Measurements from ENCODE around the gene DIAPH1. TPM values are rescaled to one million over a fixed set of nuclear protein-coding genes. Genes with fewer than 3 reads are reported as not detected.
"Not testable (repeated sequence)": the region's sequence is repeated elsewhere in the genome, so short reads cannot be mapped to it uniquely, and the experiment has no call there.

DIAPH1 gene
- polyA plus RNA-seq, 3 donors from 2014 or later: 108 to 187 (median 123) TPM

DNA sequence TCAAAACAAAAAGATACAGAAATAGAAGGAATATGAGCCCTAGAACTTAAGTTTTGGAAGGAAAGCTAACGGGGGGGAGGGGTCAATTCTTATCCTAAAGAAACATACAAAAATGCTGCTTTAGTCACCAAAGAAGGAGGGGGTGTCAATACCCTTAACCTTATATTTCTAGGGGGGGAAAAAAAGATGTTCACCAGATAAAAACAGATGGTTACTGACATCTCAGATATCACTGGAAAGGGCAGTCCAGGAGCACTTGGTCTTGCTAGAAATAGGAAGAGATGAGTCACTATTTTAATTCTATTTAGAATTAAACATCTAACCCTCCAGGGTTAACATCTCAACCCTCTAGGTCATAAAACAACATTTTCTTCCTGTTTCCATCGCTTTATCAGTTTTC is 1.7 kb downstream of the DIAPH1 start:
- peaks cover 55 to 58% of the 10 kb centered on the region in 2 donors for H3K4me1 Mint-ChIP-seq
- peaks cover 12% of the 10 kb centered on the region in 3 donors for H3K36me3 Mint-ChIP-seq
- no peaks in the 10 kb centered on the region for H3K9me3 Mint-ChIP-seq
- peak overlapping the region; percentile 97 to 100 (median 100) for H3K4me3 Mint-ChIP-seq
- DNase-seq: no peak
- peak overlapping the region; percentile 93 to 100 (median 97) for H3K27ac Mint-ChIP-seq
- peaks cover 7 to 18% (median 9%) of the 10 kb centered on the region in 3 donors for H3K27me3 Mint-ChIP-seq (ENCODE audit: low read depth in 3 of 3)

DNA sequence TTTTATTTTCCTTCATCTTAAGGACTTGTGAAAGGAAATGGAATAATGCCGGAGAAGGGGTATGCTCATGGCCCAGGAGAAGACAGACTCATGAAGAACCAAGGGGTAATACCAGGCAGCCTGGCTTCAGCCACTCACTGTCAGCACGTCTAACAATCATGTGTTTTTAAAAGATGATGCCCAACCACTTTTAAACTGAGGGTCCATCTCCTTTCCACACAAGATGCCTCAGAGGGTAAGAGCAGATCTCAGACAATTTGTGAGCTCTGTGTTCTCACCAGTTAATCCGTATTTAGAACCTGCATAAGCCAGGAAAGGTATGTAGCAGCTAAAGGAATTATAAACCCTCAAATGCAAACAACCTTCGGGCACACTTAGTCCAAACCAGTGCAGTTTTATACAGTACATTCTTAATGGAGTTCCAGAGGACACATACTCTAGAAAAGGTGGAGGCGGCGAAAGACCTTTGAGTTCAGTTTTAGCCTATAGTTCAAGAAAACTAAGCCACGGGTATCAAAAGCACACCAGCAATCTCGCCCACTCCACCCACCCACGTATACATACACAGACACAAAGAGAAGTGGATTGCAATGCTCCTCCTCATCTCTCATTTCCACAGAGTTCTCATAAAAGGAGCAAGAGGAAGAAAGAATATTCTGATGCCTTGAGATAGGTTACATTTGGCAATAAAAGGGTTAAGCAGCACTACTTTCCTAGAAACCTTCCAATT is 2.6 kb downstream of the DIAPH1 start:
- H3K27ac Mint-ChIP-seq: peak overlapping the region; percentile 72 to 100 (median 97)
- H3K9me3 Mint-ChIP-seq: no peaks in the 10 kb centered on the region
- H3K27me3 Mint-ChIP-seq (ENCODE audit: low read depth in 3 of 3): peaks cover 7 to 18% (median 9%) of the 10 kb centered on the region in 3 donors
- no peak for DNase-seq
- H3K4me3 Mint-ChIP-seq: peak overlapping the region; percentile 97 to 100 (median 100)
- H3K4me1 Mint-ChIP-seq: peaks cover 64 to 66% of the 10 kb centered on the region in 2 donors
- peaks cover 3 to 9% (median 8%) of the 10 kb centered on the region in 3 donors for H3K36me3 Mint-ChIP-seq

DNA sequence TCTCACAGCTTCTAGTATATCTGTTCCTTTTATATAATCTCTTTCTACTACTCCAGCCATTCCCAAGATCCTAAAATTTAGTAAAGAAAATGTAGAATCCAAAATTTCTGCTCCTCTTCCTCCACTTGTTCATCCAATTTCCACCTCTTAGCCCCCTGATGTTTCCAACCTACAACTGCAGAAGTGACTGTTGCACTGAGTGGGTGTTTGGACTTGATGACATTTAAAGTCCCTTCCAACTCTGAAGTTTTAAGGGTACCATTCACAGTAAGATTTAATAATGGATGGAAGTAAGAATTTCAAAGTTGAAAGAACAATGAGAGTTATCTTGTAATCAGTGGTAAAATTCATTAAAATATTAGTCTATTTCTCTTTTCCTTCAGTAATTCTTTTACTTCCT is 5.5 kb downstream of the DIAPH1 start:
- Mint-ChIP-seq H3K4me3 (peak overlapping the region; percentile 9 to 65 (median 44)), H3K9me3 (no peaks in the 10 kb centered on the region), H3K27ac (peak overlapping the region; percentile 59 to 77 (median 69)), H3K36me3 (peaks cover 6 to 15% (median 12%) of the 10 kb centered on the region in 3 donors), H3K4me1 (peaks cover 88% of the 10 kb centered on the region in 2 donors), H3K27me3 (ENCODE audit: low read depth in 3 of 3) (peaks cover 4 to 8% (median 5%) of the 10 kb centered on the region in 3 donors)
- DNase-seq: no peak

DNA sequence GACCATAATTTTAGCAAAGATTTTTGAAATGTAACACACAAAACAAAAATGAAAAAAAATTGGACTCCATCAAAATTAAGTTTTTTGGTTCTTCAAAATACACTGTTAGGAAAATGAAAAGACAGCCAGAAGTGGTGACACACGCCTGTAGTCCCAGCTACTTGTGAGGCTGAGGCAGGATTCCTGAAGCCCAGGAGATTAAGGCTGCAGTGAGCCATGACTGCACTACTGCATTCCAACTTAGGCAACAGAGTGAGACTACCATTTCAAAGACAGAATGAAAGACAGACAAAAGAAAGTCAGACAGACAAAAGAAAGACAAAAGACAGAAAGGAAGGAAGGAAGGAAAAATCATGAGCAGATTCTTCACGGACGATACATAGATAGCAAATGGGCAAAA is 7.5 kb downstream of the DIAPH1 start:
- no peaks in the 10 kb centered on the region for H3K9me3 Mint-ChIP-seq
- peak overlapping the region; percentile 40 to 86 (median 67) for H3K27ac Mint-ChIP-seq
- H3K4me3 Mint-ChIP-seq: peak overlapping the region; percentile 7 to 61 (median 49)
- peaks cover 0 to 2% (median 0%) of the 10 kb centered on the region in 3 donors for H3K27me3 Mint-ChIP-seq (ENCODE audit: low read depth in 3 of 3)
- peaks cover 90 to 92% of the 10 kb centered on the region in 2 donors for H3K4me1 Mint-ChIP-seq
- peaks cover 8 to 20% (median 12%) of the 10 kb centered on the region in 3 donors for H3K36me3 Mint-ChIP-seq
- no peak for DNase-seq

DNA sequence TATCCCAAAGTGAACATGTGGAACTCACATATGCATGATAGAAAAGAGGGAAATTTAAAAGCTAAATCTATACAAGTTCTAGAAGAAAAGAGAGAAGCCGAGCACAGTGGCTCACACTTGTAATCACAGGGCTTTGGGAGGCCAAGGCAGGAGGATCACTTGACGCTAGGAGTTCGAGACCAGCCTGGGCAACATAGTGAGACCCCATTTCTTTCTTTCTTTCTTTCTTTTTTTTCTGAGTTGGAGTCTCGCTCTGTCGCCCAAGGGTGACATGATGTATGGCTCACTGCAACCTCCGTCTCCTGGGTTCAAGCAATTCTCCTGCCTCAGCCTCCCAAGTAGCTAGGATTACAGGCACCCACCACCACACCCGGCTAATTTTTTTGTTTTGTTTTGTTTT is 8.9 kb downstream of the DIAPH1 start:
- peak overlapping the region; percentile 35 to 85 (median 58) for H3K4me3 Mint-ChIP-seq
- H3K27me3 Mint-ChIP-seq (ENCODE audit: low read depth in 3 of 3); DNase-seq; H3K9me3 Mint-ChIP-seq: not testable (repeated sequence)
- H3K36me3 Mint-ChIP-seq: peaks cover 8 to 17% (median 8%) of the 10 kb centered on the region in 3 donors
- H3K4me1 Mint-ChIP-seq: peaks cover 91 to 95% of the 10 kb centered on the region in 2 donors
- H3K27ac Mint-ChIP-seq: peak overlapping the region; percentile 76 to 98 (median 92)

DNA sequence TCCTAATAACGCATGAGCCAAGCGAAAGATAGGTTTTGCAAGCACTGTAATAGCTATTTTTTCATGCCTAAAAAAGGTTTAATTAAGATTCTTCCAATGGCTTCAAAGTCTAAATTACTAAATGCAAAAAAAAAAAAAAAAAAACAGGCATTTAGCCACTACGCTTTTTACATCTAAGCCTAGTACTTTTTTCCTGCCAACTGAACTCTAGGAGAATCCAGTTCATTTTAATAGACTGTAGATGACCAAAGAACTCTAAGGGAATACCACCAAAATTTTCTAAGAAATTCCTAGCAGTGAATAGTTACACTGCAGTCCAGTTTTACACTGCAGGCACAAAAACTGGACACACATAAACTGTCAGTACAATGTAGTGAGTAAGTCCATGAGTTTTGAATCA is 9.8 kb downstream of the DIAPH1 start:
- DNase-seq: no peak
- H3K4me3 Mint-ChIP-seq: peak overlapping the region; percentile 15 to 85 (median 80)
- peaks cover 8 to 17% (median 8%) of the 10 kb centered on the region in 3 donors for H3K36me3 Mint-ChIP-seq
- H3K9me3 Mint-ChIP-seq: no peaks in the 10 kb centered on the region
- H3K27me3 Mint-ChIP-seq (ENCODE audit: low read depth in 3 of 3): peaks cover 2 to 10% (median 5%) of the 10 kb centered on the region in 3 donors
- peak overlapping the region; percentile 90 to 98 (median 96) for H3K27ac Mint-ChIP-seq
- H3K4me1 Mint-ChIP-seq: peaks cover 92 to 95% of the 10 kb centered on the region in 2 donors

DNA sequence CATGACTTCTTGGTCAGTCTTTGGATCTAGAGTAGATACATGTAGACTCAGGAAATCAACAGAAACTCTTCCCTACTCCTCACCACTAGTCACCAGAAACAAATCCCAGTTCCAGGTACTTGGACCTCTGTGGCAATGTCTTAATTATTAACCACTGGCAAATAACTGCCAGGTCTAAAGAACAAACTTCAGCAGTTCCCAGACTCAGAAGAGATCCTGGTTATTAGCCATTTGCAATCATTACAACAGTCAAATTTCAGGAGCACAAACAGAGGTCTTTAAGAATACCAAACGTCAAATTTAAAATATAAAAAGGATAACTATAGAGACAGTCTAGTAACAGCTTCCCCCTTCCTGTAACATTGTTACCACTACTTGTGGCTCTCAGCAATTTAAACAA is 10.2 kb downstream of the DIAPH1 start:
- H3K4me3 Mint-ChIP-seq: peak overlapping the region; percentile 46 to 85 (median 80)
- H3K4me1 Mint-ChIP-seq: peaks cover 92 to 95% of the 10 kb centered on the region in 2 donors
- H3K36me3 Mint-ChIP-seq: peaks cover 8 to 17% (median 8%) of the 10 kb centered on the region in 3 donors
- peak overlapping the region; percentile 90 to 98 (median 96) for H3K27ac Mint-ChIP-seq
- peaks cover 2 to 10% (median 5%) of the 10 kb centered on the region in 3 donors for H3K27me3 Mint-ChIP-seq (ENCODE audit: low read depth in 3 of 3)
- no peaks in the 10 kb centered on the region for H3K9me3 Mint-ChIP-seq
- DNase-seq: no peak

DNA sequence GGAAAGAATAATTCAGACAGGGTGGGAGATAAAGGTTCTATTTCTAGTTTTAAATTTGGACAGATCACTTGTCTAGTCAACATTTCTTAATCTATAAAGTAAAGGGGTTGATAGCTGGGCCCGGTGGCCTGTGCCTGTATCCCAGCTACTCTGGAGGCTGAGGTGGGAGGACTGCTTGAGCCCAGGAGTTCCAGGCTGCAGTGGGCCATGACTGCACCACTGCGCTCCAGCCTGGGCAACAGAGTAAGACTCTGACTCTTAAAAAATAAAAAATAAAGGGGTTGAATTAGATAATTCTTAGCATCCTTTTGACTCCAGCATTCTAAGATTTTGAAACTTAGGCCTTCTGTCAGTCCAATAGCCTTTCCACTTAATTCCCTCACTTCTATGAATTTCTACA is 10.8 kb downstream of the DIAPH1 start:
- Mint-ChIP-seq H3K9me3 (no peaks in the 10 kb centered on the region), H3K36me3 (peaks cover 8 to 17% (median 8%) of the 10 kb centered on the region in 3 donors), H3K4me3 (peak overlapping the region; percentile 52 to 85 (median 80)), H3K27me3 (ENCODE audit: low read depth in 3 of 3) (peaks cover 2 to 10% (median 5%) of the 10 kb centered on the region in 3 donors), H3K27ac (peak overlapping the region; percentile 90 to 98 (median 96)), H3K4me1 (peaks cover 92 to 95% of the 10 kb centered on the region in 2 donors)
- no peak for DNase-seq

DNA sequence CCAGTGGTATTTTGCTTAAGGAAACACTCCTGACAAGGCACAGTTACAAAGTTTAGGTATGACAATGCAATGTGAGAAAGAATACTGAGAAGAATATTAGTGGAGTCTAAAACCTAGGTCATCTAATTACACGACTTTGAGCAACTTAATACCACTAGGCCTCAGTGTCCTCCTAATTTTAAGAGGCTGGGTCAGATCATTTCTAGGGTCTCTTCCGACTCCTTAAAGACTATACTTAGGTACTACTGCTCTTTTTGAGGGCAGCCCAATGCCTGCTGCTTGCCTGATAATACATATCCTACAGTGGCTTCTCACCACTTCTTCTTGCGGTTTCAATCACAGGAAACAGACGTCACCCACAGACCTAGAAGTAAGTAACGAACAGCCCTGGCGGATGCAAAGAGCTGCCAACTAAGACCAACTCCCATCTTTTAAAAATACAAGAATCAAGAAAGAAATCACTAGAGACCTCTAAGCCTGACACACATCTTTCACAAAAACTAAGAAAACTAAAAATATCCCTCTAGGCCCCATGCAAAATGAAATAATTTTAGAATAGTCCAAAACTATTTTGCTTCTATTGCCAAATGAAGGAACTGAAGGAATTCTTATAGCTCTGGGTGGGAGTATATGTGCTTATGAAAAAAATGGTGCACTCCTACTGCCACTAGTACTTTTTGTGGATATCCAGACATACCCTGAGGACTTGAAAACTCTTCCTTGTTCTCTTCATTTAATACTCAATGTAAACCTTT is 13.1 kb downstream of the DIAPH1 start:
- H3K4me1 Mint-ChIP-seq: peaks cover 93 to 96% of the 10 kb centered on the region in 2 donors

DNA sequence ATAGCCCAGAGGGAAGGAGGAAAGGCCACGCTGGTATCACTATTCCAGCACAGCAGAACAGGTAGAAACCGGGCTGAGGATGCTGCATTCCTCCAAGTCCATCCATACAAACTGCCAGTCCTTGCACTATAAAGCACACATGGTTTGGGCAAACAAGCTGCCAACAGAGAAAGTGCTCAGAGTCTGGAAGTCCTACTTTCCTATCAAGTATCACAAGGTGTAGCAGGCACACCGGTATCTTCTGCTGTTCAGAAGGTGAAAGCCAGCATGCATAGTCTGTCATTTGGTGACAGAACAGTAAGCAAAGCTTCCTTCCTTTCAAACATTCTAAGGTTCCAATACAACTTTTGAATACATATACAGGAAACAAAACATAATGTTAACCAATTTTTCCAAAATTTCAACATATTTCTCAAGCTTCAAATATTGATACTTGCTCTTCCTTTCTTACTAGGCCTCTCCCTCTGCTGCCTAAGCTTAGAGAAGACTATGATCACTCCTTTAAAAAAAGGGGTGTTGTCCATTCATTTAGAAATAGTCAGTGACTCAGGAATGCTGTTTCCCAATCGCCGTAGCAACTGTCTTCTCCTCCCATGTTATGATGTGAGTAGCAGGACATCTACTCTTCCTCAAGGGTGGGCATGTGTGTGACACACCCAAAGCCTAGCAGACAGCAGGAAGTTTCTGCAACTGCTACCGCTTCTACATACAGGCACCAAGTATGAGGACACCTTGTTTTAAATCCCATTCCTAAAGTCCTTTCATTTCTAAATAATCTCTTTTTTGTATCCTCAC is 14.7 kb downstream of the DIAPH1 start:
- Mint-ChIP-seq H3K4me3 (peak overlapping the region; percentile 79 to 87 (median 85)), H3K9me3 (no peaks in the 10 kb centered on the region), H3K36me3 (peaks cover 0 to 6% (median 5%) of the 10 kb centered on the region in 3 donors), H3K4me1 (peaks cover 97 to 100% of the 10 kb centered on the region in 2 donors), H3K27me3 (ENCODE audit: low read depth in 3 of 3) (peaks cover 2 to 10% (median 5%) of the 10 kb centered on the region in 3 donors), H3K27ac (peak overlapping the region; percentile 90 to 98 (median 96))
- peak in 1 of 3 donors; percentile 24 for DNase-seq

More for the DNA sequence above, 13.1 kb downstream of the DIAPH1 start:
- DNase-seq: peak; percentile 87 to 88 (median 87)
- Mint-ChIP-seq H3K36me3 (peaks cover 3 to 9% (median 8%) of the 10 kb centered on the region in 3 donors), H3K4me3 (peak overlapping the region; percentile 80 to 87 (median 82)), H3K27ac (peak overlapping the region; percentile 90 to 98 (median 96)), H3K27me3 (ENCODE audit: low read depth in 3 of 3) (peaks cover 2 to 10% (median 5%) of the 10 kb centered on the region in 3 donors), H3K9me3 (no peaks in the 10 kb centered on the region)

DNA sequence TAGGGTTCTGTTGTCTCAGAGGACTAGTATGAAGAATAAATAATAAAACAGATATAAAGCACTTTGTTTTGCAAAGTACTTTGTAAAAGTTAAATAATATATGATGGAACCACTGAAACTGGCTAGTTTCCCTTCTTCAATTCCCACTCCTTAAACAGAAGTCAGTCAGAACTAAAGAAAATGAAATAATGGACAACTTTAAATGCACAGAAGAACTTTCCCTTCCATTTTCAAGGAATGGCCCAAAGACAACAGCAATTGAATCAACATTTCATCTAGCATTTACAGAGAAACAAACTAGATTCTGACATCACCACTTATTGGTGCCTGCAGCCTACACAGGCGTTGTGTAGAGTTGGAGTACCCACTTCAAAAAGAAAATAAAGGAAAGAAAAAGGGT is 16.2 kb downstream of the DIAPH1 start:
- Mint-ChIP-seq H3K9me3 (no peaks in the 10 kb centered on the region), H3K27me3 (ENCODE audit: low read depth in 3 of 3) (peaks cover 2 to 13% (median 5%) of the 10 kb centered on the region in 3 donors), H3K4me3 (peak overlapping the region; percentile 34 to 73 (median 56)), H3K27ac (peak overlapping the region; percentile 90 to 98 (median 96)), H3K36me3 (peaks cover 0 to 3% (median 2%) of the 10 kb centered on the region in 3 donors), H3K4me1 (peaks cover 96 to 100% of the 10 kb centered on the region in 2 donors)
- no peak for DNase-seq

DNA sequence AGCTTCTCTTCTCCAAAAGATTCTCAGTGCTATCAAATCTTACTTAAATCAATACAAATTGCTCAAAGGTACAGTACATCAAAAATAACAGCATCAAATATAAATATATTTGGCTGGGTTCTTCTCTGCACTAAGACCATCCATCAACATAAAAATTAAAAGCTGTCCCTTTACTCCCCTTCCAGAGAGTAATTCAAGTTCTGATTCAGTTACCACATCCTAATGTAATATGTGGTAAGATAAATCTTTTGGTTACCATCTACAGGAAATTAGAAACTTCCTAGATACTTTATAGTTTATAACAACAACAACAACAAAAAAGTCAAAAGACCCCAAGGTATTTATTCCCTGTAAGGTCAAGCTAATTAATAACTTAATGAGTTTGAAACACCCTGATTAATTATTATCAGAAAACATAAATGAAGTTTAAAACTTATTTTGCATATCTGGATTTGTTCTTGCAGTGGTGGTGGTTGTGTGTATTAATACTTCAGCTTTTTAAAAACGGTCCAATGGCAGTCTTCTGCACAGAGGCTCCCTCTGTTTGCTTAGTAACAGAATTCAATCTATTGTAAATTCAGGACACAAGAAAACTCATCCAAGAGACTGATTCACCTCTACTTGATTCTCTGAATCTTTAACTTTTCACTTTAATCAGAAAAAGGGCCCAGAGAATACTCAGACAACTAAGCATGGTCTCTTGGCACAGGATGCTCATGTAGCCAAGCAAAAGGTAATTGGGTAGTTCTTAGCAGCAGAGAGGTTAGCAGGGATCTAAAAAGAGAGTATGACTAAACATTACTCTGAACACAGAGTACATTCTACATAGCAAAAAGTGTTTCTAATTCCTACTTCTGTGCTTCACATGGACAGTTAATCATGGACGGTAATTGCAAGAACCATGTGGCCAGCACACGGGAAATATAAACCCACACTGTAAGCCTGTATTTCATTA is 20.1 kb downstream of the DIAPH1 start:
- Mint-ChIP-seq H3K27ac (peak overlapping the region; percentile 73 to 90 (median 84)), H3K27me3 (ENCODE audit: low read depth in 3 of 3) (peaks cover 0 to 2% (median 2%) of the 10 kb centered on the region in 3 donors), H3K9me3 (no peaks in the 10 kb centered on the region), H3K36me3 (peaks cover 0 to 4% (median 0%) of the 10 kb centered on the region in 3 donors), H3K4me3 (peak overlapping the region; percentile 59 to 75 (median 69)), H3K4me1 (peaks cover 84 to 90% of the 10 kb centered on the region in 2 donors)
- no peak for DNase-seq

Data from immature natural killer cell (primary cell).